Pulmonary artery endothelial cell (primary cell): ENCODE measurements around the gene ZFP91. TPM values are rescaled to one million over a fixed set of nuclear protein-coding genes. Genes with fewer than 3 reads are reported as not detected.

Experiments
- DNase-seq: peaks from one replicate; pipeline ENCODE4 v3.0.0-alpha.2; 2011; ENCODE audit warnings: low read depth, low spot score
- total RNA-seq: library from RNA; depleted of rRNA; stranded (reverse); fragments of >200 nt; gene quantifications from 2 replicates; pipeline ENCODE4 v1.2.3, GENCODE V29; 2014

ZFP91 gene
- total RNA-seq, 1 donor from 2014 or later = 56.0 TPM

DNA sequence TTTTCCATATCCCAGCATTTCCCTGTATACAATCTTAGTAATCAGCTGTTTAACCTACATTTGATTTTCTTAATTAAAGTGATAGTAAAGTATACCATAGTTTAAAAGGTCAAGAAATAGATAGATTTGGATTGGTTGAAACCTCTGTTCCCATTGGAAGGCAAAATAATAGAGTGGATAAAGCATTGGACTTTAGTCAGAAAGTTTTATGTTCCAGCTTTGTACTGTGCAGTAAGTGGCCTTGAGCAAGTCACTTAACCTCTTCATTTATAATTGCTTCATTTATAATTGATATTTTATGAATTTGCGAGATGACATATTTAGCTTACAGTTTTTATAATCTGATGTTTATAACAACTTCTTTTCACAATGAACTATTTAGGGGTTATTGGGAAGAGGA lies 3.6 kb downstream of the ZFP91 start:
- no peak for DNase-seq

GRCh38 chr11:58586998-58587397 lies 8.1 kb downstream of the ZFP91 start:
- no peak for DNase-seq

DNA sequence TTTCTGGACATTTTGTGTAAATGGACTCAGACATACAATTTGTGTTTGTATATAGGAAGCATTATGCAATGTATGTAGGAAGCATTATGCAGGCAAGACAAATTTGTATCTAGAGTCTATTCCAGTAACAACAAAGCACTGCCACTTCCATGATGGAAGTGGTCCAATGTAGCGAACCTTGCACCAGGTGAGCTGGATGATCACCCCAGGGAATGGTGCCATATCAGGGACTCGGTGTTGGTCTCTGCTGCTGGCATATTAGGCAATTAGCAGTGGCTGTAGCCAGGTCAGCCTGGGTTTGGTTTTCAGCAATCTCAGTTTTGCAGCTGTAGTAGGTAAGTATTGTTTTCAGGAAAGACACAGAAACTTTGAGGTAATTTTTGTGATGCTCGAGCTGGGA lies 12.8 kb downstream of the ZFP91 start:
- no peak for DNase-seq

DNA sequence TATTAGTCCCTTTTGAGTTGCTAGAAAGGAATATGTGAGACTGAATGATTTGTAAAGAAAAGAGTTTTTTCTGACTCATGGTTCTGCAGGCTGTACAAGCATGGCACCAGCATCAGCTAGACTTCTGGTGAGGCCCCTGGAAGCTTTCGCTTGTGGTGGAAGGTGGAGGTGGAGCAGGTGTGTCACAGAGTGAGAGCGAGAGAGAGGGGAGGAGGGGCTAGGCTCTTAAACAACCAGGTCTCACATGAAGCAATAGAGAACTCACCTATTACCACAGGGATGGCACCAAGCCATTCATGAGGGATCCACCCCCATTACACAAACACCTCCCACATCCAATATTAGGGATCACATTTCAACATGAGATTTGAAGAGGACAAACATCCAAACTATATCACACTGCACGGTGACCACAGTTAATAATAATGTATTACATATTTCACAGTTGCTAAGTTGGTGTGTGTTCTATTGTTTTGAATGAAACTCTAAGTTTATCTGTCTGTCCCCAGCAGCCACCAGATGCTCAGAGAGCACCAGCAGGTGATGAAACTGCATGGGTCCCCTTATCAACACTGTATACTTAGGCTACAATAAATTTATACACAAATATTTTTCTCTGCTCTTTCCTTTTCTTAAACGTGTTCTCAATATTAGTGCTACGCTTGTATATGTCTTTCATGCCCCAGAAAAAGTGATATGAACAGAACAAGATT lies 14.1 kb downstream of the ZFP91 start:
- DNase-seq = no peak

- DNase-seq = no peak
Measured at GRCh38 chr11:58594826-58595225, 16.0 kb downstream of the ZFP91 start.

- DNase-seq = no peak
Measured at GRCh38 chr11:58596621-58597020, 17.8 kb downstream of the ZFP91 start.

DNA sequence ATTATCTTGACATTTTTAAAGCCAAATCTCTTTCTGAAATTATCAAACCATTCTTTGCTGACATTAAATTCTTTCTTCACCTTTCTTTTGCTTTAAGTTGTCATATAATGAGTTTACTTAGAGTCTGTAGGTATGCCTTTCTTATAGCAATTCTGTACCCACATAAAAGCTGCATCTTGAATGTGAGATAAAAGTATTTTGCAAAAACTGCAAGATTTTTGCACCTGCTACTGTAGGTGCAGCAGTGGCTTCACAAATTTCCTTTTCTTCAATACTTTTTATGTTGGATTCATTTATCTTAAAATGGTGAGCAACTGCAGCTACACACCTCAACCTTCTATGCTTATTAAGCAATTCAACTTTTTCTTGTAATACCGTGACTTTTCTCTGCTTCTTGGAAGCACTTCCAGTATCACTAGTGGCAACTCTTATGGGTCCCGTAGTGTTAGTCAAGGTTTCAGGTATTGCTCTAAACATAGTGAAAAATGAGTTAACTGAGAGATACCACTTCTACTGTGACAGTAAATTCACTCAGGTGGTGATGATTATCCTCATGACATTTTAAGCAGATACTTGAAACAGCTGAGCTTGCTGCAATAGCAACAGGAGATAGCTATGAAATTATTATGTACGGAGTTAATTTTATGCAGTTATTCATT lies 18.8 kb downstream of the ZFP91 start:
- no peak for DNase-seq

DNA sequence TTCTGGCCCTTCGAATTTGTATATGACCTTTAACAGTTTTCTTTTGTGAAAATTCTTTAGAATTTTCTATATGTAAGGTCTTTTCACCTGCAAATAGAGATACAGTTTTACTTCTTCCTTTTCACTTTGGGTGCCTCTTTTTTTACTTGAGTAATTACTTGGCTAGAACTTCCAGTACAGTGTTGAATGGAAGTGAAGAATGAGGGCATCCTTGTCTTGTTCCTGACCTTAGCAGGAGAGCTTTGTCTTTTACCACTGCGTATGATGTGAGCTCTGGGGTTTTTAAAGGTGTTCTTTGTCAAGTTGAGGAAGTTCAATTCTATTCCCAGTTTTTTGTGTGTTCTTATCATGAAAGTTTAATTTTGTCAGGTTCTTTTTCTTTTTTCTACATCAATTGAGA lies 21.6 kb downstream of the ZFP91 start:
- no peak for DNase-seq

DNA sequence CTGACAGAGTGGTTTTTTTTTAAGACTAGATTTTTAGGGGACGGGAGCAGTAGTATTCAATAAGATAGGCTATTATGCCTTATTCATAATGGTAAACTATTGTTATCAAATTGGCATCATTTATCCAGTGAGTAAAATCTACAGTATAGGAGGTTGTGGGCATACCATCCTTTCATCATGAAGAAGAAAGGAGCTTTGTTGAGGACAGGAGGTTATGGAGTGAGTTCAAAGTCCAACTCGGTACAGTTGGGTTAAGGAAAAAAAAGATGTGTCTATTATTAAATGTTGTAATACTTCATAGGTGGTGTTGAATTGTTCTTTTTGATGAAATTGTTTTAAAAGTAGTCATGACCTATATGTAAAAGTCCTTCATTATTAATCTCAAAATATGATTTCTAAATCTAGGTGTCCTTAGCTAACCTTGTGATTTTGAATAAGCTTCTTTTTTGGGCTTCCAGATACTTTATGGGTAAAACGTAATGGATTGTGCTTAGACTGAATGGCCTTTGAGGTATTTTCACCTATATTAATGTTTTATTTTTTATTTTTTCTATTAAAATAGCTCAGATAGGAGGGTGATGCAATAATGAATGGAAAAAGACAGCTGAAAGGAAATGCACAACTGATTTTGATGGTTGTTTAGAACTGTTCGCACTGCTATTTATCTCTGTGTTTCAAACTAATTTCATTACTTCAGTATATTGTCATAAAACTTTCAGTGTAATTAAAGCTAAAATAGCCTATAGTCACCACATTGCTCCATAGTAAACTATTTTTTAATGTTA lies 28.3 kb downstream of the ZFP91 start:
- DNase-seq = no peak

GRCh38 chr11:58608331-58608730 lies 29.5 kb downstream of the ZFP91 start:
- DNase-seq = no peak

- no peak for DNase-seq
Measured at GRCh38 chr11:58609723-58610122, 30.9 kb downstream of the ZFP91 start.

DNA sequence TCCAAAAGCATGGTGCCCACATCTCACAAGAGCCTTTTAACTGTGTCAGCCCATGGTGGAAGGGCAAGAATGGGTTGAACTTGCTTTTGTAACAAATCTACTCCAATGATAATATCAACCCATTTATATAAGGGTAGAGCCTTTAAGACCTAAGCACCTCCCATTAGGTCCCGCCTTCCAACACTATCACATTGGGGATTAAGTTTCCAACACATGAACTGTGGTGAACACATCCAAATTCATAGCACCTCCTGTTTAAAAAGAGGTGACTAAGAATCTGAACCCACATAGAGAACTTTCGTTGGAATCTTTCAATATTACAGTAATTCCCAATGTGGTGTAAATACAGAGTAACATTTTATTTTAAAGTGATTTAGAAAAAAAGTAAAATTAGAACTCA lies 34.4 kb downstream of the ZFP91 start:
- DNase-seq = no peak

- DNase-seq = no peak
Measured at GRCh38 chr11:58615559-58615958, 36.7 kb downstream of the ZFP91 start.

- DNase-seq = peak; percentile 26
Measured at GRCh38 chr11:58616594-58616993, 37.7 kb downstream of the ZFP91 start.

DNA sequence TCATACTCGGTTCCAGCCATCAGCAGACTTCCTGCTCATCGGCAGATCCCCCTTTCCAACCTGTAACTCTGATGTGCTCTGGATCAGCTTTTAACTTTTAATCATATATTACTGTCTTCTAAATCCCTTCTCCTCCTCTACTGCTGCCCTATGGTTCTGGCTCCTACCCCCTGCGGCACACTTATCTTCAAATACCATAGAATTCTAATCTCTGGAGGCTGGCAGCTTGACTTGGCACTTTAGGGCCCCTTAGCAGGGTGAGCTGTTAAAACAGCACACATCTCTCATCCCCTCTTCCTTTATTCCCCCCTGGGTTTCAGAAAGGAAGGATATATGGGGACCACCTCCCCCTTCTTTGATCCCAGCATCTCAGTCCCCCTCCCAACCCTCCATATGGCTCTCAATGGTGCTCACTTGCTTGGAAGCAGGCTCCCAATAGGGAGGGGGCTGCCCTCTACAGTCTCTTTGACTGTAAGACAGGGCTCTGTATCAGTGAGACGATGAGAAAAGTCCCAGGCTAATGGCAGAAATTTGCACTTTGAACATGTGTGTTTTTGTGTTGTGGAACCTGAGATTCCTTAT lies 39.2 kb downstream of the ZFP91 start:
- DNase-seq = no peak

DNA sequence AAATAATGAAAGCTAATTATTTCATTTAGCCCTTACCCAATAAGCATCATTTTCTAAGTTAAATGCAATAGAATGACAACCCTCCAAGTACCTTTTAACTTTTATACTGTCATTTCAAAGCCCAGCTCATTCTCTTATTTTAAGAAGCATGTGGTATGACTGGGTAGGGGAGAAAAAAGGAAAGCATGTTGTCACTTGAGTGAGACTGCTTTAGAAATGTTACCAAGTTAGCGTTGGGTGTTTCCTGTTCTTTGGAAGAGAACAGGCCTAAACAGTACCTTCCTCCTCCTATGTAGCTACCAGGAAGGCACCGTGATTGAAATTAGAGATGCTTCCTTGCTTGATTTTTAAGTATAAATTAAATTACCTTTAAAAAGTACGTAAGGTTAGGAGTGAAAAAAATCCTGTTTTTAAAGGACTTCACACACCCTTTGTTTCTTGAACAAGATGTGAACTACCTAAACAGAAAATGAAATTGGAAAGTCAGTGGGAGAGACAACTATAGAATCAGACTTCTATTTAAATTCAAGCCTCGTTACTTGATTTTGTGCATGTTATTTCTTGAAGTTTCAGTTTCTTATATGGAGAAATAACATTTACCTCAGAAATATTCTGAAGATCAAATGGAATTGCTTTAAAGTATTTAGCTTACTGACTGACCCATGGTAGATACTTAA lies 42.9 kb downstream of the ZFP91 start:
- no peak for DNase-seq

GRCh38 chr11:58622344-58622743 lies 43.5 kb downstream of the ZFP91 start, which contains the start of gene CNTF:
Gene CNTF (plus strand): TSS chr11:58622665. CDS start chr11:58622753, 88 bp downstream.
- no peak for DNase-seq

- no peak for DNase-seq
Measured at GRCh38 chr11:58625086-58625485, 46.2 kb downstream of the ZFP91 start.

DNA sequence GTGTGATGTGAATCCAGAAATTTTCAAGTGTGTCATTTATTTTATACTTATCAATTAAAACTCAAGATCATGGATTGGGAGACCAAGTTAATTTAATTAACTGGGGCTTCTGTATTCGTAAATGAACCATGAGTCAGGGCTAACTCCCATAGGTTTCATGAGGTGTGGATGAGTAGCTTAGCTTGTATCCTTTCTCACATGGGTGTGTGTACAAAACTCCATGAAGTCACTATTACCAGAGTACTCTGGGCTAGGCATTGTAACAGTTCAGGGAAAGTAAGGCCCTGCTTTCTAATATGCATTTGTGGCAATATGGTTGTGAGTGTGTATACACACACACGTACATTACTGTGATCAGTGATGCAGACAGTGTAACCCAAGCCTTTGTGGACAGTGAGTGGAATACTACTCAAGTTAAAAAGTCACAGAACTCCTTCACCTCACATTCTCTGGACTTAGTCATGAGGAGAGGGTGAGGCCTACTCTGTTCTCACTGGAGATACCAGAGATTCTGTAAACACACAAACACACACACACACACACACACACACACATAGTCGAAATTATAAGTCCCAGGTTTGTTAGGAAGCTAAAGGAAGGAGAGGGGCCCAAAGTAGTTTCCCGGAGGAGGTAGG lies 47.1 kb downstream of the ZFP91 start:
- DNase-seq = no peak

DNA sequence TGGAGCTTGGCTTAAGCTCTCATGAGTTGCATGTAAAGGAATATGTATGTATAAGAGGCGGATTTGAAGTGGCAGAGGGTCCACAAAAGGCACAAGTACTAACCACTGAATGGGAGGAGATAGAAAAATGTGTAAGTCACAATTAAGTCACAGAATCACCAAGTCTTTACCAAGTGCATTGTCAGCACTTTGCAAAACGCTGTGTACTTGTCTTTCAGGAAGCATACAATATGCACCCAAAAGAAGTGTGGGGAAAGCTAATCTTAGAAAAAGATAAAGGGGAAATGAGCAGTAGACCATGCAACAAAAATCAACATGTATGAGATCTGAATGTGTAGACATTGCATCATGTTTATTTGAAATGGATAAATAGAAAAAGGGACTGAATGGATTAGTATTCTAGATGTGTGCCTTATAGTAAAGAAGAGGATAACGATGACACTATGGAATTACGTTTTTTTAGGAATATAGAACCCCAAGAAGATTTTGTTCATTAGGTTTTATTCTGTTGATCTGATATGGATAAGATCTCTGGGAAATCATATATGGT lies 48.1 kb downstream of the ZFP91 start:
- no peak for DNase-seq

DNA sequence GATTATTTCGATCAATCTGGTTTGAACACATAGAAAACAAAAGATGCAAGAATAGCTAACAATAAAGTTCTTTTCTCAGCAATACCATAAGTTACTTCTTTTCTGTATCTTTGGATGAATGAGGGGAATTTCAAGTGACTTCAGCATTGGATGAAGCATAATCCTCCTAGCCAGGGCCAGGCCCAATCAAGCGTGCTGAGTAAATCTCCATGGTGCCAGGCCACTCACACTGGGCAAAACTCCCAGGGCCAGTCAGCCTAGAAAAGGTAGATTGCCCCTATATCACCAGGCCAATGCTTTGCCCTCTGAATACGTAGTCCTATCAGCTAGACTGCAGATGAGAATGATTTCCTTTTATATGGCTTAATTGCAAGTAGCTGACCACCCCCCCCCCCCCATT lies 49.6 kb downstream of the ZFP91 start:
- no peak for DNase-seq
